Spleen (tissue), 11 donors: ENCODE results near the gene ARHGEF12. TPM values are rescaled to one million over a fixed set of nuclear protein-coding genes. Genes with fewer than 3 reads are reported as not detected.

Experiments used
- DNase-seq: peaks from one replicate; pipeline ENCODE4 v3.0.0-alpha.2; 2020
- H3K27ac ChIP-seq, 8 donors: fragments of 200-600 bp; sonication (generic) in 7 of 8; 1 replicate in 4 of 8; 2 replicates in 4 of 8; pipeline versions ENCODE4 v1.5.0 to v1.8.0; 2016 to 2021; ENCODE audit warnings: inconsistent platforms in 4 of 8, mild to moderate bottlenecking in 4 of 8, moderate library complexity in 1 of 8
- H3K27me3 ChIP-seq, 7 donors: fragments of 200-600 bp; sonication (generic) in 6 of 7; replicated peaks in 1 of 7; 1 replicate in 4 of 7; 2 replicates in 3 of 7; pipeline versions ENCODE4 v1.5.0 to v1.8.0; 2016 to 2021; ENCODE audit warnings: inconsistent platforms in 3 of 7, mild to moderate bottlenecking in 1 of 7
- H3K36me3 ChIP-seq, 6 donors: fragments of 200-600 bp; sonication (generic) in 5 of 6; 1 replicate in 4 of 6; 2 replicates in 2 of 6; pipeline versions ENCODE4 v1.5.0 to v1.8.0; 2016 to 2021; ENCODE audit warnings: inconsistent platforms in 2 of 6
- H3K4me1 ChIP-seq, 6 donors: fragments of 200-600 bp; sonication (generic) in 5 of 6; 1 replicate in 3 of 6; 2 replicates in 3 of 6; pipeline versions ENCODE4 v1.5.0 to v1.8.0; 2016 to 2021; ENCODE audit warnings: inconsistent platforms in 3 of 6
- H3K4me3 ChIP-seq, 8 donors: fragments of 200-600 bp; sonication (generic) in 7 of 8; 1 replicate in 4 of 8; 2 replicates in 4 of 8; pipeline versions ENCODE4 v1.5.0 to v1.8.0; 2016 to 2021; ENCODE audit warnings: inconsistent platforms in 4 of 8, mild to moderate bottlenecking in 4 of 8, moderate library complexity in 2 of 8
- H3K9me3 ChIP-seq, 8 donors: fragments of 200-600 bp; sonication (generic) in 7 of 8; 1 replicate in 4 of 8; 2 replicates in 4 of 8; pipeline versions ENCODE4 v1.5.0 to v1.8.0; 2016 to 2021; ENCODE audit warnings: inconsistent platforms in 4 of 8
- POLR2A ChIP-seq, 3 donors: fragments of 450-650 bp; IDR thresholded peaks; one replicate each; pipeline ENCODE4 v1.5.1; 2017; ENCODE audit warnings: antibody characterized with exemption in 3 of 3, mild to moderate bottlenecking in 1 of 3
- POLR2AphosphoS5 ChIP-seq, 3 donors: sonication (generic); formaldehyde crosslinking; IDR thresholded peaks; one replicate each; pipeline ENCODE4 v1.5.1; 2017; ENCODE audit warnings: antibody characterized with exemption in 3 of 3
- WGBS, 5 donors: extraction: QIAGEN DNeasy Blood & Tissue Kit in 3 of 5; methylation state at CpG; one replicate each; pipeline versions ENCODE4 v1.1.5 to v1.1.7; 2013 to 2018; 5-methylcytosine and 5-hydroxymethylcytosine counted together
- intact Hi-C: fragments of 100-400 bp; cut with DNase I; formaldehyde crosslinking; loops from one replicate; pipeline ENCODE4 v1.15.0; 2023; ENCODE audit warnings: low total_unique reads
- polyA plus RNA-seq, 3 donors: library from polyadenylated mRNA; stranded (reverse); fragments of 200-250 nt; gene quantifications; one replicate each; pipeline ENCODE4 v1.2.1, GENCODE V29; 2013
- total RNA-seq, 7 donors: library from RNA; depleted of rRNA in 3 of 7; stranded (reverse); fragments of >200 nt in 3 of 7; fragmentation: NEBNext Ultra II Directional in 4 of 7; extraction: Animal tissue kit (Norgen Biotek cat#: 25700) in 4 of 7; gene quantifications; one replicate each; pipeline versions ENCODE4 v1.1.0 to v1.2.1, GENCODE V29; 2016 to 2021
- TF ChIP-seq, protein P1 (sequence below), 11 experiments: fragments of 200-600 bp in 7 of 11; fragments of 450-650 bp in 4 of 11; sonication (generic) in 4 of 11; IDR thresholded peaks in 8 of 11; conservative IDR thresholded peaks in 3 of 11; 1 replicate in 7 of 11; 2 replicates in 4 of 11; pipeline versions ENCODE4 v1.4.0 to v1.8.0; 2016 to 2021; ENCODE audit warnings: antibody characterized with exemption in 11 of 11, inconsistent platforms in 4 of 11, mild to moderate bottlenecking in 1 of 11
- donor health status: healthy with polysubstance abuse.
- donor health status: DM: no; HTN: no; CAD: no; lungs with moderate emphysema.
- donor health status: DM: no; HTN: no; CAD: no.
- donor health status: Bipolar disorder and iron deficiency.
- donor health status: healthy.
- donor health status: DM: no; HTN: no; CAD: no.
- donor health status: DM: yes; HTN: yes; CAD: no.

Gene ARHGEF12
- total and polyA plus RNA-seq, 10 donors, result 5.6 to 122 (median 88.6) TPM

DNA sequence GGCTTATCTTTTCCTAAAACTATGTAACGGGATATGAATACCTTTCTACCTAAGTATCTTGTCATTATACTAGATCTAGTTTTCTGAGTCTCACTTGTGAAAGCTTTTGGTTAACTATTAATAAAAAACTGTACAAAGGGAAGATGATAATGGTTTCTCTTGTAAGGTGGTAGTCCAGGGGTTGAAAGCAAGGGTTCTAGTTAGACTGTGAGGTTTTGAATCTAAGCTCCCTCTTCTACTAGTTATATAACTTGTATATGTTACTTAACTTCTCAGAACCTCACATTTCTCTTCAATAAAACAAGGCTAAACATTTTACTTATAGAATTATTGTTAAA, 54.3 kb downstream of the ARHGEF12 start:
- TF ChIP-seq POLR2A (IDR thresholded peaks at IDR 0.05), result no peak
- no peak for TF ChIP-seq POLR2AphosphoS5 (IDR thresholded peaks at IDR 0.05)
- TF ChIP-seq, protein P1, sequence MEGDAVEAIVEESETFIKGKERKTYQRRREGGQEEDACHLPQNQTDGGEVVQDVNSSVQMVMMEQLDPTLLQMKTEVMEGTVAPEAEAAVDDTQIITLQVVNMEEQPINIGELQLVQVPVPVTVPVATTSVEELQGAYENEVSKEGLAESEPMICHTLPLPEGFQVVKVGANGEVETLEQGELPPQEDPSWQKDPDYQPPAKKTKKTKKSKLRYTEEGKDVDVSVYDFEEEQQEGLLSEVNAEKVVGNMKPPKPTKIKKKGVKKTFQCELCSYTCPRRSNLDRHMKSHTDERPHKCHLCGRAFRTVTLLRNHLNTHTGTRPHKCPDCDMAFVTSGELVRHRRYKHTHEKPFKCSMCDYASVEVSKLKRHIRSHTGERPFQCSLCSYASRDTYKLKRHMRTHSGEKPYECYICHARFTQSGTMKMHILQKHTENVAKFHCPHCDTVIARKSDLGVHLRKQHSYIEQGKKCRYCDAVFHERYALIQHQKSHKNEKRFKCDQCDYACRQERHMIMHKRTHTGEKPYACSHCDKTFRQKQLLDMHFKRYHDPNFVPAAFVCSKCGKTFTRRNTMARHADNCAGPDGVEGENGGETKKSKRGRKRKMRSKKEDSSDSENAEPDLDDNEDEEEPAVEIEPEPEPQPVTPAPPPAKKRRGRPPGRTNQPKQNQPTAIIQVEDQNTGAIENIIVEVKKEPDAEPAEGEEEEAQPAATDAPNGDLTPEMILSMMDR (IDR thresholded peaks at IDR 0.05 in 8 of 11, conservative IDR thresholded peaks at IDR 0.05 in 3 of 11), result no peak
- H3K4me1 ChIP-seq, result peaks cover 6 to 46% (median 25%) of the 10 kb centered on the region in 6 donors
- no peaks in the 10 kb centered on the region for H3K36me3 ChIP-seq
- peaks cover 0 to 7% (median 0%) of the 10 kb centered on the region in 8 donors for H3K9me3 ChIP-seq
- H3K4me3 ChIP-seq, result no peak overlapping the region
- intact Hi-C loops, result no loop called here
- WGBS, 5 donors, result 72 to 88% (median 88%) methylated on average over 1 of the region's 1 CpG
- peak overlapping the region in 4 of 8 donors; percentile 4 to 57 (median 49) for H3K27ac ChIP-seq
- DNase-seq, result no peak
- H3K27me3 ChIP-seq, result no peaks in the 10 kb centered on the region

DNA sequence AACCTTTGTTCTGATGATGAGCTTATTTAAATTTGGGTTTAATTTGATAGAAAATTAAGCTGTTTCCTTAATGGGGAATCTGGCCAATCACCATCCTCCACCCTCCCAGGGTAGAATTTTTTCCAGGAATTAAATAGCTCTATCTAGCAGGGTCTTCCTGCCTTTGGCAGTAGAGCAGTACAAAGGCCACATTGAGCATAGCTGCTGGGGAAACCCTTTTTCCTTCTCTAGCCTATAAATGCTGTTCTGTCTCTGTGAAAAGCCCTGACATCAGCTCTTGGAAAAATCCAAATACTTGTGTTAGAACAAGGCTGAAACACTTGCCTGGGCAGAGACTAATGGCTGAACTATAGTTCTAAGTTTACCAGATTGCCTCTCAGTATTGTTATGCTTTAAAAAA, 55.1 kb downstream of the ARHGEF12 start:
- peaks cover 0 to 7% (median 0%) of the 10 kb centered on the region in 8 donors for H3K9me3 ChIP-seq
- DNase-seq, result no peak
- H3K36me3 ChIP-seq, result no peaks in the 10 kb centered on the region
- intact Hi-C loops, result no loop called here
- peak overlapping the region in 6 of 8 donors; percentile 8 to 69 (median 54) for H3K27ac ChIP-seq
- TF ChIP-seq POLR2A (IDR thresholded peaks at IDR 0.05) (peak in 1 of 3 donors; percentile 15), POLR2AphosphoS5 (IDR thresholded peaks at IDR 0.05) (peak in 1 of 3 donors; percentile 30)
- TF ChIP-seq, protein P1 (IDR thresholded peaks at IDR 0.05 in 8 of 11, conservative IDR thresholded peaks at IDR 0.05 in 3 of 11), result no peak
- H3K27me3 ChIP-seq, result no peaks in the 10 kb centered on the region
- H3K4me3 ChIP-seq, result no peak overlapping the region
- H3K4me1 ChIP-seq, result peaks cover 6 to 39% (median 20%) of the 10 kb centered on the region in 6 donors

DNA sequence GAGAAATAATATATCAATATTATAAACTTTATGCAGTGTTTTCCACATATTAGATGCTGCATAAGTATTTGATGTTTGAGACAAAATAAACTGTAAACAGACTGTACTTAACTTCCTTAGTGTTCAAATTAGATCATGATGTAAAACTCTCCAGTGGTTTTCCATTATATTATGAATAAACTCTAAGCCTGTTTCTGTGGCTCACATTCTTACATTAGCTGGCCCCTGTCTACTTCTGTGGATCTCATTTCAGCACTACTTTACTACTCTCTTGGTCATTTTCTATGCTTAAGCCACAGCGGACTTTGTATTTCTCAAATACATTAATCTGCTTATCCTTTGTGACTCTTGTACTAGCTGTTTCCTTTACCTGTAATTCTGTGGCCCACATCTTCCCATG, 55.6 kb downstream of the ARHGEF12 start:
- Histone ChIP-seq H3K36me3 (no peaks in the 10 kb centered on the region), H3K9me3 (peaks cover 0 to 7% (median 0%) of the 10 kb centered on the region in 8 donors), H3K4me1 (peaks cover 6 to 35% (median 18%) of the 10 kb centered on the region in 6 donors), H3K27ac (peak overlapping the region in 6 of 8 donors; percentile 8 to 69 (median 54)), H3K4me3 (no peak overlapping the region), H3K27me3 (no peaks in the 10 kb centered on the region)
- intact Hi-C loops, result no loop called here
- no peak for DNase-seq
- TF ChIP-seq, protein P1 (IDR thresholded peaks at IDR 0.05 in 8 of 11, conservative IDR thresholded peaks at IDR 0.05 in 3 of 11), result no peak
- TF ChIP-seq POLR2A (IDR thresholded peaks at IDR 0.05) (no peak), POLR2AphosphoS5 (IDR thresholded peaks at IDR 0.05) (no peak)
- WGBS, 5 donors, result 89 to 100% (median 96%) methylated on average over 1 of the region's 1 CpG

DNA sequence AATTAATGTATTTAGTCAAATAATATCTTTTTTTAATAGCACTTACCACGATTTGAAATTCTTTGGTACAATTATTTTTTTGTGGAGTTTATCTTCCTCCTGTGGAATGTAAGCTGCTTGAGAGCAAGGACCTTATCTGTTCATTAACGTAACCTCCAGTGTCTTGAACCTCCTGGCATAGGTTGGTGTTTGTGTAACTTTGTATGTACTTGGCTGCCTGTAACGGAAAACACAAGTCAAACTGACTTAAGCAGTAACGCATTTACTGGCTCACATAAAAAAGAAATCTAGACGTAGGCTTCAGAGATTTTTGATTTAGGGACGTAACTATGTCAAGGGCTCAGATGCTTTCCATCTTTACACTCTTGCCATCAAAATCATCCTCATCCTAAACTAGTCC, 56.1 kb downstream of the ARHGEF12 start:
- no peak overlapping the region for H3K4me3 ChIP-seq
- H3K4me1 ChIP-seq, result peaks cover 6 to 31% (median 18%) of the 10 kb centered on the region in 6 donors
- no peaks in the 10 kb centered on the region for H3K27me3 ChIP-seq
- H3K27ac ChIP-seq, result peak overlapping the region in 2 of 8 donors; percentile 52 to 57
- WGBS, 5 donors, result 89 to 94% (median 90%) methylated on average over 6 of the region's 6 CpGs
- TF ChIP-seq, protein P1 (IDR thresholded peaks at IDR 0.05 in 8 of 11, conservative IDR thresholded peaks at IDR 0.05 in 3 of 11), result no peak
- TF ChIP-seq POLR2AphosphoS5 (IDR thresholded peaks at IDR 0.05) (no peak), POLR2A (IDR thresholded peaks at IDR 0.05) (no peak)
- DNase-seq, result no peak
- peaks cover 0 to 7% (median 0%) of the 10 kb centered on the region in 8 donors for H3K9me3 ChIP-seq
- intact Hi-C loops, result no loop called here
- no peaks in the 10 kb centered on the region for H3K36me3 ChIP-seq
